ENCODE results near the gene RAB9A. TPM values are rescaled to one million over a fixed set of nuclear protein-coding genes. Genes with fewer than 3 reads are reported as not detected.

RAB9A gene
- polyA plus RNA-seq, 1 of the 3 experiments (the other 2 are of a cell fraction) = 15.3 TPM

- no peak for TF ChIP-seq RXRA (IDR thresholded peaks at IDR 0.05; ENCODE audit: borderline replicate concordance, low read depth)
- TF ChIP-seq EP300 (IDR thresholded peaks at IDR 0.05; ENCODE audit: borderline replicate concordance in 1 of 2, low read depth in 1 of 2, low read length in 1 of 2) = no peak
- no peak for TF ChIP-seq POLR2AphosphoS5 (IDR thresholded peaks at IDR 0.05; ENCODE audit: low read depth, low read length)
- TF ChIP-seq NRF1 (IDR thresholded peaks at IDR 0.05; ENCODE audit: low read depth, low read length) = no peak
- no peak for TF ChIP-seq USF1 (IDR thresholded peaks at IDR 0.05; ENCODE audit: borderline replicate concordance, low read depth)
- no peak for TF ChIP-seq ZBTB33 (IDR thresholded peaks at IDR 0.05; ENCODE audit: borderline replicate concordance, low read depth)
- TF ChIP-seq USF2 (IDR thresholded peaks at IDR 0.05; ENCODE audit: borderline replicate concordance, low read depth, low read length) = no peak
- TF ChIP-seq TCF12 (IDR thresholded peaks at IDR 0.05) = no peak
- TF ChIP-seq IRF3 (IDR thresholded peaks at IDR 0.05; ENCODE audit: low read depth, low read length) = no peak
- TF ChIP-seq GATA2 (CRISPR knock-in tag; IDR thresholded peaks at IDR 0.05) = no peak
- TF ChIP-seq MXI1 (IDR thresholded peaks at IDR 0.05; ENCODE audit: low read depth, low read length) = no peak
- TF ChIP-seq REST (IDR thresholded peaks at IDR 0.05; ENCODE audit: low read depth, low read length) = no peak
- no peak for TF ChIP-seq GABPA (IDR thresholded peaks at IDR 0.05; ENCODE audit: low read depth)
- TF ChIP-seq MEF2A (IDR thresholded peaks at IDR 0.05; ENCODE audit: borderline replicate concordance, low read depth) = no peak
- no peak overlapping the region for H3K4me2 ChIP-seq
- H3K9me2 ChIP-seq = no peaks in the 10 kb centered on the region
- H2AFZ ChIP-seq (ENCODE audit: low read depth) = no peak overlapping the region
- H3K79me2 ChIP-seq (ENCODE audit: insufficient read depth) = peaks cover 30% of the 10 kb centered on the region
- no peak overlapping the region for H3K9ac ChIP-seq
- 30% methylated on average over 1 of the region's 1 CpG for WGBS (ENCODE audit: low lambda C conversion rate)
- peaks cover 13% of the 10 kb centered on the region for H4K20me1 ChIP-seq (ENCODE audit: insufficient read depth)
- H3K4me1 ChIP-seq (ENCODE audit: control insufficient read depth in 1 of 2, insufficient read depth in 2 of 2, low read depth in 1 of 2, low read length in 1 of 2) = no peaks in the 10 kb centered on the region; a peak in 3 of 4 replicates
- ChIA-PET POLR2A (interaction anchor here (2.4 kb wide), 1 partner anchor 47 kb away, joined by 8 read pairs; the partner anchor contains the start of genes OFD1 and TRAPPC2), CTCF (interaction anchor here (1.2 to 1.9 kb wide), 2 partner anchors 28 to 32 kb away, joined by 4 to 5 read pairs; no protein-coding TSS in a partner anchor)
- no peaks in the 10 kb centered on the region; the same call in 1 of the 2 replicates for H3K27me3 ChIP-seq (ENCODE audit: insufficient read depth)
- DNase-seq = no peak
- H3K4me3 ChIP-seq (ENCODE audit: low read depth in 2 of 2, low read length in 1 of 2) = no peak overlapping the region
- no peaks in the 10 kb centered on the region for H3F3A ChIP-seq (replicated peaks; ENCODE audit: insufficient read depth)
- H3K36me3 ChIP-seq (replicated peaks in 1 of 2; ENCODE audit: control insufficient read depth in 1 of 2, insufficient read depth in 2 of 2, low read length in 1 of 2) = no peaks in the 10 kb centered on the region
- 0 out of 2 replicates have a peak, but pooled peaks cover 3% of the 10 kb centered on the region for H3K9me3 ChIP-seq
- no peak overlapping the region for H3K27ac ChIP-seq (ENCODE audit: low read depth in 2 of 2, low read length in 1 of 2)
Observed at GRCh38 chrX:13687203-13687602, 1.7 kb upstream of the RAB9A start.

Measured in SK-N-SH (cell line).